GM10248 (cell line): ENCODE results near the gene ANK2.

Source experiments
- CTCF ChIA-PET: fragments of 300-600 bp; sonication (Branson Sonifier 250); formaldehyde crosslinking; extraction: SDS; loops from one replicate; lab custom pipeline; 2021; ENCODE audit warnings: antibody characterized with exemption; lab: Yijun Ruan, JAX
- POLR2A ChIA-PET: fragments of 350-650 bp; sonication (Branson Sonifier 250); formaldehyde crosslinking; extraction: SDS; loops from one replicate; lab custom pipeline; 2020; ENCODE audit warnings: antibody characterized with exemption; lab: Yijun Ruan, JAX
- DNase-seq: peaks from one replicate; pipeline ENCODE4 v3.0.0; 2012; ENCODE audit errors: extremely low spot score
- CTCF ChIP-seq: IDR thresholded peaks from 2 replicates; pipeline ENCODE4 v1.5.1; 2012; ENCODE audit warnings: mild to moderate bottlenecking, low read depth; ENCODE audit errors: extremely low read depth, missing control alignments, control extremely low read depth

ANK2 gene

DNA sequence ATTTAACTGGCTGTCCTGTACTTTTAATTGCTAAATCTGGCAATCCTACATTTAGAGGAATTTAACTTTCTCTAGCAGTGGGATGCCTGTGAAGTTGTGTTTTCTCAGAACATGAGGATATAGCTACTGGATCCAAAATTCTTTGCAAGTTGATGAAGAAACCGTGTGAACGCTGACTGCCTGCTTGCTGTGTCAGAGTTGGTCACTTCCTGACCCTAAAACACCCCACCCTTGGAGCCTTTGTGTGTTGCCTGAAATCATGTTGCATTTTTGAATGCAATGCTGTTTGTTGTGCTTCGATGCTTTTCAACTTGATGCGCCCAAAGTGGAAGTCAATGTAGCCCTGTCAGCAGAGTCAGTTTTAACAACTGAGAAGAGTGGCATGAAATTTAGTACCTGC is 211.2 kb downstream of the ANK2 start:
- POLR2A ChIA-PET: no interaction called here
- CTCF ChIA-PET: no interaction called here
- TF ChIP-seq CTCF: no peak
- no peak for DNase-seq

- no peak for DNase-seq
- POLR2A ChIA-PET: no interaction called here
- TF ChIP-seq CTCF: no peak
- CTCF ChIA-PET: no interaction called here
Measured at GRCh38 chr4:113263274-113263673, 213.8 kb downstream of the ANK2 start.

- POLR2A ChIA-PET: no interaction called here
- TF ChIP-seq CTCF: no peak
Measured at GRCh38 chr4:113270520-113271319, 221.3 kb downstream of the ANK2 start.

GRCh38 chr4:113272523-113272922 is 223.1 kb downstream of the ANK2 start:
- TF ChIP-seq CTCF: no peak
- ChIA-PET POLR2A (no interaction called here), CTCF (interaction anchor here (1.0 to 2.6 kb wide), 5 partner anchors 11 to 799 kb away, joined by 3 to 8 read pairs (median 4); no protein-coding TSS in a partner anchor)
- no peak for DNase-seq

More at GRCh38 chr4:113270520-113271319, 221.3 kb downstream of the ANK2 start:
- no peak for DNase-seq
- CTCF ChIA-PET: interaction anchor here (1.1 to 2.6 kb wide), 3 partner anchors 12 to 21 kb away, joined by 3 to 8 read pairs (median 3); no protein-coding TSS in a partner anchor

DNA sequence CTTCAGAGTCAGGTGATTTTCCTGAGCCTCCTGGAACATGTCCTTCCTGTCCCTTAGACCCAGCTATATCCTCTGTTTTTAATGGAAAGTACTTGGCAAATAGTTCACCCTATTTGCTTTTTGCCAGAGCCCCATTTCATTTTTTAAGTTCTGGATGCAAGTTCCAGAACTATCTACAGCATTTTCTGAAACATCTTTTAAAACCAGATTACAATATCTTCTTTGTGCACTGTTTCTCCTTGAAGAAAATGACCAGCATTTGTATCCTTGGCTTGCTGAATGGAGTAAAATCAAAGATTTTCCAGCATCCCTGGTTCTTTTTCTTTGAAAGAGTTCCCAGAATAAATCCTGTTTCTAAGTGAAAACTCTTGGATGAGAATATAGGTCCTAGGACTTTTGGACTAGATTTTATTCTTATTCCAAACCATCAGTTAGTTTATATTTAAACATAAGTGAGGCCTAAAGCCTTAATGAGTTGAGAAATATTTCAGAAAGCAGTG is 224.3 kb downstream of the ANK2 start:
- no peak for TF ChIP-seq CTCF
- POLR2A ChIA-PET: no interaction called here
- CTCF ChIA-PET: interaction anchor here (1.3 to 2.2 kb wide), 3 partner anchors 10 to 798 kb away, joined by 3 to 5 read pairs (median 4); no protein-coding TSS in a partner anchor
- DNase-seq: no peak

DNA sequence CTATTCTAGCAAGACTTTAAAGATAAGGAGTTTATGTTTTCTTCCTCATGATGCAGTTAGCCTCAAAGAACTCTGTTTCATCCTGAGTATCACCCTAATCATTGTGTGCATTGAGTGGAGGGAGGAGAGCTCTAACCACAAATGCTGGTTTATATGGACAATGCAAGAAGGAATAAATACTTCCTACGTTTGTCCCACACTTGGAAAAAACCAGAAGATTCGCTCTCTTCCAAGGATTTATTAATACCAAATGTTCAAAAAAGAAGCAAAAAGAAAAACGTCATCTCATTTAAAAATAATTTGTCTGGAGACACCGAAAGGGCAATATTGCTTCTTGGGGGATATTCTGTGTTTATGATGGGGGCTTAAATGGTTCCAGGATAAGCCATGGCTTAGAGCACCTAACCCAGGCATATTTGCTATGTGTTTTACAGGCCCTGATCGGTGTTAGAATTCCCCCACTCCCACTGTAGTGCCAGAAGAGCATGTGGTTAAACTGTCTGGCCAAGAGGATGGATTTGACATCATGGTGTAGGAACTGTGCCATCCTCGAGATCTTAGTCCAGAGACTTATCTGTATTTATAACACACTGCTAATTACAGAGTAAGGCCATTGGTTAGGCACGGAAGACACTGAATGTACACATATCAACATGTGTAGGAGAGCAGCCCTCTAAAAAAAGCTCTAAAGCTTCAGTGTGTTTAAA is 227.2 kb downstream of the ANK2 start:
- no peak for TF ChIP-seq CTCF
- ChIA-PET POLR2A (no interaction called here), CTCF (interaction anchor here (3.8 kb wide), 1 partner anchor 12 kb away, joined by 30 read pairs; no protein-coding TSS in a partner anchor)
- no peak for DNase-seq
